Retina (tissue), 1 donor: ENCODE measurements around the gene OR52K1.
"Not testable (repeated sequence)": the region's sequence is repeated elsewhere in the genome, so short reads cannot be mapped to it uniquely, and the experiment has no call there.

Experiments used
- DNase-seq: peaks from one replicate; pipeline ENCODE4 v3.0.0-alpha.2; 2016

Gene OR52K1

GRCh38 chr11:4491878-4492606, 9.6 kb downstream of the OR52K1 start:
- no peak for DNase-seq

GRCh38 chr11:4493480-4493818, 11.0 kb downstream of the OR52K1 start:
- DNase-seq: no peak

GRCh38 chr11:4495487-4495886, 13.0 kb downstream of the OR52K1 start:
- DNase-seq: no peak

- no peak for DNase-seq
These were observed 13.5 kb downstream of the OR52K1 start for GRCh38 chr11:4495986-4496385.

- DNase-seq: no peak
These were observed 14.3 kb downstream of the OR52K1 start for GRCh38 chr11:4496557-4497248.

DNA sequence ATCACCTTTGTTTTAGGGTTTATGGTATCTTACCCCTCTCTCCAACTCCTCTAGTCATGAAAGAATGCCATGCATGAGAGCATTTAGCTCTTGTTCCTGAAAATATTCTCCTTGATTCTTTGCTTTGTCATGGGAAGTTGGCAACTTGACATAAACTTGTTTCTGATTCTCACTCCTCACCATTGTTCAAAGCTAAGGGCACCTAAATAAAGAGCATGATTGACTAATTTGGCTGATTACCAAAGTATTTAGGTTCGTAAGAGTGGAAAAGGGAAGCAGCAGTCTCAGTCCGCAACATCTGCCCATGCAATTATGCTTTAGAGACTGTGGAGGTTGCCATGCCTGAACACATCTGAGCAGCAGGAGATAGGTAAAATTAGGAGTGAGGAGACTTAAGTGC, 26.4 kb downstream of the OR52K1 start:
- no peak for DNase-seq

DNA sequence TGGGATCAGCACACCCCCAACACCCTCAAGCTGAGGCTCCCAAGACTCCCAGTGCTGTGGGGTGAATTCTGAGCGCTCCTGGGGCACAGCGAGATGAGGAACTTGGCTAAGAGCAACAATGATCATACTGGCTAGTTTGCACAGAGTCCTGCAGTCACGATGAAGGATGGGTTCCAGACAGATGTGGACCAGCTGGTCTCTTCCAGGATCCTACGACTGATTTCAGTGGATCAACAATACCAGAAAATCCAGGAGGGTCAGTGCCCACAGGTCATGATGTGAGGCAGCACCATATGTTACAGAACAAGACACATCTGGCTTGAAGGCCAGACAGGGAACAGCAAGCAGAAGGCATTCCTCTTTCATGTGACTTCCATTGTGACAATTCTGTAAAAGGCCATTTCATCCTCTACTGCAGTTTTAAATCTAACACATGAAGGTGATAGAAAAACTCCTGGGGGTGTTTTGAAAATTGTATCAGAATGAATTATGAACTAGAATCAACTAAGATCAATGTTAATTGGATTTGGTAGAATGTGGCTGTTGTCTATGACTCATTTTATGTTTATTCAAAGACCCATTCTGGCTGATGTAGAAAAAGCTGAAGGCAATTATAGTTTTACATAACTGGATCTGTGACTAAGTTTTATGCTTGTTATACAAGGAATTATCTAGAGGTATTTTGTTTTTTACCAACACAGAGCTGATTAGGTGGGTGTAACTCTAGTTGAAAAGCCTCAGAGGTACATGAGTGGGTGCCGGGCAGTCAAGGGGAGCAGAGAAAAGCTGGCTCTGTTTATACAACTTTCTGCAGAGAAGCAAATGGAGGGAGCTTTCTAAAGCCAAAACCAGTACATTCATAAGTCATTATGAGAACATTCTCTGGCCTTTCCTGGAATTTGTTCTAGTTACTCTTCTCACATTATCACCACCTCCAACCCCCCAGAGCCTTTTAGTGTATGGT, 29.1 kb downstream of the OR52K1 start:
- DNase-seq: no peak

DNA sequence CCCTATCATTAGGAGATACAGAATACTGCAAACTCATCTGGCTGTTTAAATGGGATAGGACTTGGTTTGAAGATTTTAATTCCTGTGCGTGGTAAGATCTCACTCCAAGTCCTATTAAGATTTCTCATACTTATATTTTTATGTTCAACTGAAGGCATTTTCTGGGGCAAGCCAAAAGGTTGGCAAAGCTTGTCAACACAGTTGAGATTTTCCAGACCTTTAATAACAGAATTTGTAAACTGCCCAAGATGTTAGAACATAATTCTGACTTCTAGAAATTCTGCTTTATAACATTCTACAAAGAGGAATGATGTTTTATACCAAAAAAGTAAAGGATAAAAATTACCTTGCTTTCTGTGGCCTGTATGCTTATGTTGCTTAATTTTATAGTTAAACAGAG, 31.8 kb downstream of the OR52K1 start:
- no peak for DNase-seq

DNA sequence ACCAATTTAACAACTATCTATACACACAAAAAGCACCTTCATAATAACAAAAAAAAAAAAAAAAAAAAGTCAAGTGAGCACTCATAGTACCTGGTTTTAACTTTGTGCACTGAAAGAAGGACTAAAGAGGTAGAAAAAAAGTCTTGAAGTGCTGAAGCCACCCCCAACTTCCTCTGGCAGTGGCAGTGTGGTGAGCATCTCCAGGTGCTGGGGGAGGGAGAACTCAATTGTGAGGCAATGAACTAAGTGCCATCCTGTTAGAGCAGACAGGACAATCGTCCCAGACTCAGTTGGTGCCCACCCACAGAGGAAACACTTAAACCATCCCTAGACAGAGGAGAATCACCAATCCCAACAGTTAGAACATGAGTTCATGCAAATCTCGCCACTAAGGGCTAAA, 39.9 kb downstream of the OR52K1 start:
- DNase-seq: no peak

GRCh38 chr11:4522752-4523151, 40.3 kb downstream of the OR52K1 start:
- no peak for DNase-seq

GRCh38 chr11:4523666-4524065, 41.2 kb downstream of the OR52K1 start:
- no peak for DNase-seq

DNA sequence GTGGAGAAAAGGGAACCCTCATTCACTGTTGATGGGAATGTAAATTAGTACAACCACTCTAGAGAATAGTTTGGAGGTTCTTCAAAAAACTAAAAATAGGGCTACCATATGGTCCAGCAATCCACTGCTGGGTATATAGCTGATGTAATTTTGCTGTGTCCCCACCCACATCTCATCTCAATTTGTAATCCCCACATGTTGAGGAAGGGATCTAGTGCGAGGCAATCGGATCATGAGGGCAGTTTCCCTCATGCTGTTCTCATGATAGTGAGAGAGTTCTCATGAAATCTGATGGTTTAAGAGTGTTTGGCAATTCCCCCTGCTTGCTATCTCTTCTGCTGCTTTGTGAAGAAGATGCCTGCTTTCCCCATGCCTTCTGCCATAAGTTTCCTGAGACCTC, 45.5 kb downstream of the OR52K1 start:
- DNase-seq: no peak

GRCh38 chr11:4531686-4532085, 49.2 kb downstream of the OR52K1 start:
- not testable (repeated sequence) for DNase-seq

GRCh38 chr11:4539603-4540219, 57.3 kb downstream of the OR52K1 start:
- DNase-seq: peak; percentile 19

GRCh38 chr11:4541071-4541470, 58.6 kb downstream of the OR52K1 start:
- no peak for DNase-seq
